HCT116 (cell line): ENCODE measurements around the gene WSB2. TPM values are rescaled to one million over a fixed set of nuclear protein-coding genes. Genes with fewer than 3 reads are reported as not detected.
A peak's percentile ranks its signal among the peaks of the same experiment; 100 is the strongest.

ENCODE experiments used
- ATAC-seq: fragments of 200-7000 bp; cut with Tn5 transposase; 2 replicates; pipeline ENCODE4 v1.9.1; 2020; ENCODE audit warnings: mild to moderate bottlenecking, moderate library complexity
- BruUV-seq: library from RNA; stranded (reverse); fragments of 400-500 nt; replicated peaks from 2 replicates; lab custom pipeline; 2021; lab: Mats Ljungman, UMichigan
- CTCF ChIA-PET: fragments of 300-600 bp; sonication (Branson Sonifier 250); formaldehyde crosslinking; loops from one replicate; lab custom pipeline; 2021; ENCODE audit warnings: antibody characterized with exemption; lab: Charles Lee
- POLR2A ChIA-PET: fragments of 300-600, 350-600 bp; sonication (Branson Sonifier 250); formaldehyde crosslinking; loops from one replicate; lab custom pipeline; 2021; ENCODE audit warnings: antibody characterized with exemption; lab: Charles Lee
- RAD21 ChIA-PET, 2 experiments: fragments of 300-600 bp; sonication (Branson Sonifier 250); formaldehyde crosslinking; loops; one replicate each; lab custom pipeline; 2023; ENCODE audit warnings: low total read pairs in 2 of 2; ENCODE audit not compliant: uncharacterized antibody in 2 of 2, unreplicated experiment in 2 of 2, low non-redundant PET in 1 of 2; lab: Charles Lee
- DNase-seq: peaks from one replicate; pipeline ENCODE4 v3.0.0-alpha.2; 2010; ENCODE audit warnings: low read depth, low spot score
- H2AFZ ChIP-seq: fragments of 200-600 bp; shearing (Covaris generic), sonication (generic); 2 replicates; pipeline ENCODE4 v1.6.1; 2017; ENCODE audit warnings: low read depth, mixed run types, mixed read lengths, antibody characterized with exemption, low read length; ENCODE audit not compliant: poor library complexity, severe bottlenecking
- H3K27ac ChIP-seq: 2 replicates; pipeline ENCODE4 v1.5.1; 2012; ENCODE audit warnings: low read depth, low read length
- H3K27me3 ChIP-seq: fragments of 200-600 bp; sonication (generic); 2 replicates; pipeline ENCODE4 v1.6.1; 2016; ENCODE audit warnings: mixed run types, low read length, mixed read lengths; ENCODE audit not compliant: insufficient read depth
- H3K36me3 ChIP-seq, 2 experiments: fragments of 200-500 bp in 1 of 2; fragments of 200-600 bp in 1 of 2; sonication (Bioruptor generic) in 1 of 2; sonication (generic) in 1 of 2; 2 replicates each; pipeline versions ENCODE4 v1.5.1 to v1.6.1; 2014 to 2016; ENCODE audit warnings: low read length in 2 of 2, inconsistent platforms in 1 of 2, mixed read lengths in 1 of 2, mixed run types in 1 of 2; ENCODE audit not compliant: insufficient read depth in 2 of 2, control insufficient read depth in 1 of 2
- H3K4me1 ChIP-seq, 2 experiments: fragments of 200-600 bp in 1 of 2; sonication (generic) in 1 of 2; 2 replicates each; pipeline versions ENCODE4 v1.5.1 to v1.6.1; 2012 to 2017; ENCODE audit warnings: low read length in 2 of 2, inconsistent platforms in 1 of 2, mild to moderate bottlenecking in 1 of 2, mixed read lengths in 1 of 2, mixed run types in 1 of 2, moderate library complexity in 1 of 2; ENCODE audit not compliant: insufficient read depth in 2 of 2, control insufficient read depth in 1 of 2
- H3K4me2 ChIP-seq: fragments of 200-600 bp; sonication (generic); 2 replicates; pipeline ENCODE4 v1.6.1; 2017; ENCODE audit warnings: mixed run types, low read length, mixed read lengths
- H3K4me3 ChIP-seq, 2 experiments: fragments of 200-600 bp in 1 of 2; sonication (generic) in 1 of 2; replicated peaks in 1 of 2; 2 replicates each; pipeline ENCODE4 v1.5.1; 2011 to 2016; ENCODE audit warnings: low read length in 2 of 2, control low read depth in 1 of 2, low read depth in 1 of 2, mild to moderate bottlenecking in 1 of 2, mixed read lengths in 1 of 2, mixed run types in 1 of 2
- H3K79me2 ChIP-seq: fragments of 200-600 bp; sonication (generic); 2 replicates; pipeline ENCODE4 v1.6.1; 2017; ENCODE audit warnings: mild to moderate bottlenecking, mixed run types, low read length, moderate library complexity, mixed read lengths; ENCODE audit not compliant: insufficient read depth
- H3K9ac ChIP-seq: fragments of 200-600 bp; sonication (generic); 2 replicates; pipeline ENCODE4 v1.6.1; 2016; ENCODE audit warnings: low read length, mixed read lengths
- H3K9me2 ChIP-seq: fragments of 200-600 bp; sonication (generic), shearing (Covaris generic); 2 replicates; pipeline ENCODE4 v1.6.1; 2017; ENCODE audit warnings: mixed run types, mild to moderate bottlenecking, moderate library complexity; ENCODE audit not compliant: insufficient read depth
- H3K9me3 ChIP-seq, 2 experiments: fragments of 200-500 bp in 1 of 2; fragments of 200-600 bp in 1 of 2; sonication (Bioruptor generic) in 1 of 2; sonication (generic) in 1 of 2; 2 replicates each; pipeline ENCODE4 v1.6.1; 2014 to 2017; ENCODE audit warnings: low read length in 2 of 2, mixed read lengths in 2 of 2, inconsistent platforms in 1 of 2, low read depth in 1 of 2, mild to moderate bottlenecking in 1 of 2, mixed run types in 1 of 2, moderate library complexity in 1 of 2; ENCODE audit not compliant: control insufficient read depth in 1 of 2, insufficient read depth in 1 of 2
- H4K20me1 ChIP-seq: fragments of 200-600 bp; sonication (generic), shearing (Covaris generic); 2 replicates; pipeline ENCODE4 v1.6.1; 2017; ENCODE audit warnings: mixed run types, mild to moderate bottlenecking, moderate library complexity; ENCODE audit not compliant: insufficient read depth
- CBX3 ChIP-seq: IDR thresholded peaks from 2 replicates; pipeline ENCODE4 v1.6.1; 2012; ENCODE audit warnings: low read depth
- CEBPB ChIP-seq: IDR thresholded peaks from 2 replicates; pipeline ENCODE4 v1.6.1; 2012; ENCODE audit warnings: low read depth
- EGR1 ChIP-seq: IDR thresholded peaks from 2 replicates; pipeline ENCODE4 v1.6.1; 2012; ENCODE audit warnings: low read depth
- ELF1 ChIP-seq: IDR thresholded peaks from 2 replicates; pipeline ENCODE4 v1.6.1; 2012; ENCODE audit warnings: low read depth, borderline replicate concordance
- EZH2 ChIP-seq: fragments of 200-600 bp; sonication (generic); IDR thresholded peaks from 2 replicates; pipeline ENCODE4 v1.6.1; 2017; ENCODE audit warnings: antibody characterized with exemption, mixed run types
- EZH2phosphoT487 ChIP-seq: fragments of 200-600 bp; IDR thresholded peaks from 2 replicates; pipeline ENCODE4 v1.6.1; 2018; ENCODE audit warnings: antibody characterized with exemption, borderline replicate concordance
- FOSL1 ChIP-seq: IDR thresholded peaks from 2 replicates; pipeline ENCODE4 v1.6.1; 2012; ENCODE audit warnings: low read depth
- JUND ChIP-seq: IDR thresholded peaks from 2 replicates; pipeline ENCODE4 v1.6.1; 2012
- POLR2AphosphoS5 ChIP-seq: IDR thresholded peaks from 2 replicates; pipeline ENCODE4 v1.6.1; 2011; ENCODE audit warnings: mild to moderate bottlenecking, low read depth, low read length, moderate library complexity
- RAD21 ChIP-seq: IDR thresholded peaks from 2 replicates; pipeline ENCODE4 v1.6.1; 2012; ENCODE audit warnings: low read depth, mild to moderate bottlenecking
- SP1 ChIP-seq: IDR thresholded peaks from 2 replicates; pipeline ENCODE4 v1.6.1; 2012; ENCODE audit warnings: low read depth
- SRF ChIP-seq: IDR thresholded peaks from 2 replicates; pipeline ENCODE4 v1.6.1; 2012; ENCODE audit warnings: low read depth
- ZFX ChIP-seq: fragments of 450-650 bp; IDR thresholded peaks from 2 replicates; pipeline ENCODE4 v1.6.1; 2017
- ZNF274 ChIP-seq: fragments of 200-500 bp; sonication (Bioruptor generic); IDR thresholded peaks from 2 replicates; pipeline ENCODE4 v1.6.1; 2014; ENCODE audit warnings: mild to moderate bottlenecking, low read depth, low read length, inconsistent platforms
- intact Hi-C: fragments of 100-400 bp; cut with micrococcal nuclease; formaldehyde crosslinking; loops from 2 replicates; pipeline ENCODE4 v1.10.0; 2022
- total RNA-seq: library from RNA; stranded (reverse); gene quantifications from one replicate; pipeline ENCODE4 v1.2.1, GENCODE V29; 2021; ENCODE audit not compliant: unreplicated experiment
- TF ChIP-seq, protein P1 (sequence below): IDR thresholded peaks from 2 replicates; pipeline ENCODE4 v1.6.1; 2011; ENCODE audit warnings: mild to moderate bottlenecking, low read length, moderate library complexity; ENCODE audit not compliant: insufficient replicate concordance; ENCODE audit errors: extremely low read depth
- TF ChIP-seq, protein P2 (sequence below), 3 experiments: fragments of 200-600 bp in 1 of 3; sonication (generic) in 1 of 3; IDR thresholded peaks in 2 of 3; conservative IDR thresholded peaks in 1 of 3; 2 replicates each; pipeline ENCODE4 v1.5.1; 2012 to 2017; ENCODE audit warnings: low read depth in 2 of 3, low read length in 2 of 3, antibody characterized with exemption in 1 of 3, borderline replicate concordance in 1 of 3, control low read depth in 1 of 3, mild to moderate bottlenecking in 1 of 3, mixed read lengths in 1 of 3, mixed run types in 1 of 3, moderate library complexity in 1 of 3; ENCODE audit not compliant: insufficient read depth in 1 of 3
- TF ChIP-seq, protein P3 (sequence below): IDR thresholded peaks from 2 replicates; pipeline ENCODE4 v1.6.1; 2012
- TF ChIP-seq, protein P4 (sequence below): IDR thresholded peaks from 2 replicates; pipeline ENCODE4 v1.6.1; 2012
- TF ChIP-seq, protein P5 (sequence below): IDR thresholded peaks from 2 replicates; pipeline ENCODE4 v1.6.1; 2012; ENCODE audit warnings: low read depth

The WSB2 gene
- total RNA-seq, 1 experiment from 2014 or later, result 97.0 TPM

DNA sequence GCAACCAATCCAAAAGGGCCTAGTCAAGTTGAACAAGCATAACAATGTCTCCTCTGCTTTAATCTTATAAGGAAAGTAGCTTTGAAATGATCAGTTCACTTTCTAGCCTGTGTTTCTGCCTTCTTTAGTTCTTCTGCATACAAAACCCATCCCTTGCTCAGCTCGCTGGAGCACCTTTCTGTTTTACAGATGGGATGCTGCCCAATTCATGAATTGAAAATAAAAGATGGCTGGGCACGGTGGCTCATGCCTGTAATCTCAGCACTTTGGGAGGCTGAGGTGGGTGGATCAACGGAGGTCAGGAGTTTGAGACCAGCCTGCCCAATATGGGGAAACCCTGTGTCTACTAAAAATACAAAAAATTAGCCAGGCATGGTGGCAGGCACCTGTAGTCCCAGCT, 49.0 kb downstream of the WSB2 start:
- H3K9me3 ChIP-seq, result no peaks in the 10 kb centered on the region
- H3K27ac ChIP-seq, result no peak overlapping the region
- intact Hi-C loops, result no loop called here
- no peak overlapping the region for H3K9ac ChIP-seq
- H3K9me2 ChIP-seq, result no peaks in the 10 kb centered on the region
- H3K4me1 ChIP-seq, result peaks cover 5 to 12% of the 10 kb centered on the region in 2 experiments; a peak in 3 of 4 replicates
- H3K4me3 ChIP-seq, result no peak overlapping the region
- peak overlapping the region; percentile 35 for H2AFZ ChIP-seq
- peaks cover 4% of the 10 kb centered on the region for H3K79me2 ChIP-seq
- no peak for TF ChIP-seq EZH2
- no peak for TF ChIP-seq EGR1
- TF ChIP-seq, protein P1, sequence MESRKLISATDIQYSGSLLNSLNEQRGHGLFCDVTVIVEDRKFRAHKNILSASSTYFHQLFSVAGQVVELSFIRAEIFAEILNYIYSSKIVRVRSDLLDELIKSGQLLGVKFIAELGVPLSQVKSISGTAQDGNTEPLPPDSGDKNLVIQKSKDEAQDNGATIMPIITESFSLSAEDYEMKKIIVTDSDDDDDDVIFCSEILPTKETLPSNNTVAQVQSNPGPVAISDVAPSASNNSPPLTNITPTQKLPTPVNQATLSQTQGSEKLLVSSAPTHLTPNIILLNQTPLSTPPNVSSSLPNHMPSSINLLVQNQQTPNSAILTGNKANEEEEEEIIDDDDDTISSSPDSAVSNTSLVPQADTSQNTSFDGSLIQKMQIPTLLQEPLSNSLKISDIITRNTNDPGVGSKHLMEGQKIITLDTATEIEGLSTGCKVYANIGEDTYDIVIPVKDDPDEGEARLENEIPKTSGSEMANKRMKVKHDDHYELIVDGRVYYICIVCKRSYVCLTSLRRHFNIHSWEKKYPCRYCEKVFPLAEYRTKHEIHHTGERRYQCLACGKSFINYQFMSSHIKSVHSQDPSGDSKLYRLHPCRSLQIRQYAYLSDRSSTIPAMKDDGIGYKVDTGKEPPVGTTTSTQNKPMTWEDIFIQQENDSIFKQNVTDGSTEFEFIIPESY, result no peak
- no peak for TF ChIP-seq CBX3
- TF ChIP-seq ZFX, result no peak
- TF ChIP-seq, protein P2, sequence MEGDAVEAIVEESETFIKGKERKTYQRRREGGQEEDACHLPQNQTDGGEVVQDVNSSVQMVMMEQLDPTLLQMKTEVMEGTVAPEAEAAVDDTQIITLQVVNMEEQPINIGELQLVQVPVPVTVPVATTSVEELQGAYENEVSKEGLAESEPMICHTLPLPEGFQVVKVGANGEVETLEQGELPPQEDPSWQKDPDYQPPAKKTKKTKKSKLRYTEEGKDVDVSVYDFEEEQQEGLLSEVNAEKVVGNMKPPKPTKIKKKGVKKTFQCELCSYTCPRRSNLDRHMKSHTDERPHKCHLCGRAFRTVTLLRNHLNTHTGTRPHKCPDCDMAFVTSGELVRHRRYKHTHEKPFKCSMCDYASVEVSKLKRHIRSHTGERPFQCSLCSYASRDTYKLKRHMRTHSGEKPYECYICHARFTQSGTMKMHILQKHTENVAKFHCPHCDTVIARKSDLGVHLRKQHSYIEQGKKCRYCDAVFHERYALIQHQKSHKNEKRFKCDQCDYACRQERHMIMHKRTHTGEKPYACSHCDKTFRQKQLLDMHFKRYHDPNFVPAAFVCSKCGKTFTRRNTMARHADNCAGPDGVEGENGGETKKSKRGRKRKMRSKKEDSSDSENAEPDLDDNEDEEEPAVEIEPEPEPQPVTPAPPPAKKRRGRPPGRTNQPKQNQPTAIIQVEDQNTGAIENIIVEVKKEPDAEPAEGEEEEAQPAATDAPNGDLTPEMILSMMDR (IDR thresholded peaks at IDR 0.05 in 2 of 3, conservative IDR thresholded peaks at IDR 0.05 in 1 of 3; ENCODE audit: borderline replicate concordance in 1 of 3, insufficient read depth in 1 of 3, low read depth in 2 of 3, low read length in 2 of 3), result no peak
- TF ChIP-seq ZNF274, result no peak
- no peak for TF ChIP-seq SP1
- no peak for TF ChIP-seq RAD21
- no peak for TF ChIP-seq POLR2AphosphoS5
- TF ChIP-seq FOSL1, result no peak
- TF ChIP-seq JUND, result no peak
- no peak for TF ChIP-seq CEBPB
- TF ChIP-seq EZH2phosphoT487, result no peak
- TF ChIP-seq, protein P3, sequence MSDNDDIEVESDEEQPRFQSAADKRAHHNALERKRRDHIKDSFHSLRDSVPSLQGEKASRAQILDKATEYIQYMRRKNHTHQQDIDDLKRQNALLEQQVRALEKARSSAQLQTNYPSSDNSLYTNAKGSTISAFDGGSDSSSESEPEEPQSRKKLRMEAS, result no peak
- TF ChIP-seq, protein P4, sequence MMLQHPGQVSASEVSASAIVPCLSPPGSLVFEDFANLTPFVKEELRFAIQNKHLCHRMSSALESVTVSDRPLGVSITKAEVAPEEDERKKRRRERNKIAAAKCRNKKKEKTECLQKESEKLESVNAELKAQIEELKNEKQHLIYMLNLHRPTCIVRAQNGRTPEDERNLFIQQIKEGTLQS, result no peak
- TF ChIP-seq, protein P5, sequence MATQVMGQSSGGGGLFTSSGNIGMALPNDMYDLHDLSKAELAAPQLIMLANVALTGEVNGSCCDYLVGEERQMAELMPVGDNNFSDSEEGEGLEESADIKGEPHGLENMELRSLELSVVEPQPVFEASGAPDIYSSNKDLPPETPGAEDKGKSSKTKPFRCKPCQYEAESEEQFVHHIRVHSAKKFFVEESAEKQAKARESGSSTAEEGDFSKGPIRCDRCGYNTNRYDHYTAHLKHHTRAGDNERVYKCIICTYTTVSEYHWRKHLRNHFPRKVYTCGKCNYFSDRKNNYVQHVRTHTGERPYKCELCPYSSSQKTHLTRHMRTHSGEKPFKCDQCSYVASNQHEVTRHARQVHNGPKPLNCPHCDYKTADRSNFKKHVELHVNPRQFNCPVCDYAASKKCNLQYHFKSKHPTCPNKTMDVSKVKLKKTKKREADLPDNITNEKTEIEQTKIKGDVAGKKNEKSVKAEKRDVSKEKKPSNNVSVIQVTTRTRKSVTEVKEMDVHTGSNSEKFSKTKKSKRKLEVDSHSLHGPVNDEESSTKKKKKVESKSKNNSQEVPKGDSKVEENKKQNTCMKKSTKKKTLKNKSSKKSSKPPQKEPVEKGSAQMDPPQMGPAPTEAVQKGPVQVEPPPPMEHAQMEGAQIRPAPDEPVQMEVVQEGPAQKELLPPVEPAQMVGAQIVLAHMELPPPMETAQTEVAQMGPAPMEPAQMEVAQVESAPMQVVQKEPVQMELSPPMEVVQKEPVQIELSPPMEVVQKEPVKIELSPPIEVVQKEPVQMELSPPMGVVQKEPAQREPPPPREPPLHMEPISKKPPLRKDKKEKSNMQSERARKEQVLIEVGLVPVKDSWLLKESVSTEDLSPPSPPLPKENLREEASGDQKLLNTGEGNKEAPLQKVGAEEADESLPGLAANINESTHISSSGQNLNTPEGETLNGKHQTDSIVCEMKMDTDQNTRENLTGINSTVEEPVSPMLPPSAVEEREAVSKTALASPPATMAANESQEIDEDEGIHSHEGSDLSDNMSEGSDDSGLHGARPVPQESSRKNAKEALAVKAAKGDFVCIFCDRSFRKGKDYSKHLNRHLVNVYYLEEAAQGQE, result no peak
- TF ChIP-seq SRF, result no peak
- TF ChIP-seq ELF1, result no peak
- BruUV-seq, result no TSS peak
- POLR2A ChIA-PET, result no interaction called here
- ATAC-seq, result no peak
- H4K20me1 ChIP-seq, result no peaks in the 10 kb centered on the region
- RAD21 ChIA-PET, result no interaction called here
- H3K27me3 ChIP-seq, result no peaks in the 10 kb centered on the region
- H3K36me3 ChIP-seq, result no peaks in the 10 kb centered on the region
- H3K4me2 ChIP-seq, result no peak overlapping the region
- no peak for DNase-seq
- CTCF ChIA-PET, result interaction anchor here (0.7 kb wide), 1 partner anchor 62 kb away, joined by 4 read pairs; no protein-coding TSS in a partner anchor
